Adipocyte (in vitro differentiated cells): Measurements from ENCODE around the gene KRTAP10-9.
"Not testable (repeated sequence)": the region's sequence is repeated elsewhere in the genome, so short reads cannot be mapped to it uniquely, and the experiment has no call there.

ENCODE experiments used
- DNase-seq: peaks from one replicate; pipeline ENCODE4 v3.0.0-alpha.2; 2015; ENCODE audit warnings: low read depth
- H3K27me3 ChIP-seq: replicated peaks from 2 replicates; pipeline ENCODE4 v1.7.0; 2013; ENCODE audit warnings: mild to moderate bottlenecking, low read length, moderate library complexity; ENCODE audit not compliant: control insufficient read depth, insufficient read depth
- H3K36me3 ChIP-seq: 2 replicates; pipeline ENCODE4 v1.7.0; 2013; ENCODE audit warnings: low read length, mild to moderate bottlenecking, moderate library complexity; ENCODE audit not compliant: control insufficient read depth, insufficient read depth, severe bottlenecking
- H3K4me1 ChIP-seq: 2 replicates; pipeline ENCODE4 v1.7.0; 2013; ENCODE audit warnings: mild to moderate bottlenecking, low read length, moderate library complexity; ENCODE audit not compliant: control insufficient read depth, insufficient read depth
- H3K4me3 ChIP-seq: 2 replicates; pipeline ENCODE4 v1.7.0; 2013; ENCODE audit warnings: mild to moderate bottlenecking, low read length, moderate library complexity
- H3K9ac ChIP-seq: 2 replicates; pipeline ENCODE4 v1.7.0; 2013; ENCODE audit warnings: mild to moderate bottlenecking, low read length, moderate library complexity
- H3K9me3 ChIP-seq: 2 replicates; pipeline ENCODE4 v1.7.0; 2013; ENCODE audit warnings: mild to moderate bottlenecking, low read length, moderate library complexity; ENCODE audit not compliant: control insufficient read depth

Gene KRTAP10-9

DNA sequence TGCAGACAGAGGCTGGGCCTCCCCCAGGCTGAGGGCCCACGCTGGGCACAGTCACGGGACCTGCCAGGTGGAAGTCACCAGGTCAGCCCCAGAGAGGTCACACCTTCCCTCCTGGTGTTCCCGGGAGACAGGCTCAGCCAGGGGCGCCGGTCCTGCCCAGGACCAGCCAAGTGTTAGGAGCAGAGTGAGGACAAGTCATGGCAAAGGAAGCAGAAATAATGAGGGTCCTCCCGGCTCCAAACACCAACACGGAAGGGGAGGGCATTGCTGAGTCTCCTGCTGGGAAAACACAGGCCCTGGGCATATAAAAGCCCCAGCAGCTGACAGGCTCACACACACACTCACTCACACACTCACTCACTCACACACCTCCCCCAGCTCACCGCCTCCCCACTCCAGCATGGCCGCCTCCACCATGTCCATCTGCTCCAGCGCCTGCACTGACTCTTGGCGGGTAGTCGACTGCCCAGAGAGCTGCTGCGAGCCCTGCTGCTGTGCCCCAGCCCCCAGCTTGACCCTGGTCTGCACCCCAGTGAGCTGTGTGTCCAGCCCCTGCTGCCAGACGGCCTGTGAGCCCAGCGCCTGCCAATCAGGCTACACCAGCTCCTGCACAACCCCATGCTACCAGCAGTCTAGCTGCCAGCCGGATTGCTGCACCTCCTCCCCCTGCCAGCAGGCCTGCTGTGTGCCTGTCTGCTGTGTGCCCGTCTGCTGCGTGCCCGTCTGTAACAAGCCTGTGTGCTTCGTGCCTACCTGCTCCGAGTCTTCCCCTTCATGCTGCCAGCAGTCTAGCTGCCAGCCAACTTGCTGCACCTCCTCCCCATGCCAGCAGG is 10.3 kb downstream of the KRTAP10-9 start, which contains the start of gene KRTAP10-10:
TSS of gene KRTAP10-10 (plus strand) at position 339 of the 833 bp plus-strand sequence. CDS start at position 401, 62 bp downstream.
- H3K9me3 ChIP-seq = peaks cover 22% of the 10 kb centered on the region
- no peak for DNase-seq
- no peak within 1 kb of the TSS for H3K9ac ChIP-seq
- no peak within 1 kb of the TSS for H3K4me3 ChIP-seq
- no peaks in the 10 kb centered on the region for H3K36me3 ChIP-seq
- H3K4me1 ChIP-seq = no peaks in the 10 kb centered on the region
- no peaks in the 10 kb centered on the region for H3K27me3 ChIP-seq

DNA sequence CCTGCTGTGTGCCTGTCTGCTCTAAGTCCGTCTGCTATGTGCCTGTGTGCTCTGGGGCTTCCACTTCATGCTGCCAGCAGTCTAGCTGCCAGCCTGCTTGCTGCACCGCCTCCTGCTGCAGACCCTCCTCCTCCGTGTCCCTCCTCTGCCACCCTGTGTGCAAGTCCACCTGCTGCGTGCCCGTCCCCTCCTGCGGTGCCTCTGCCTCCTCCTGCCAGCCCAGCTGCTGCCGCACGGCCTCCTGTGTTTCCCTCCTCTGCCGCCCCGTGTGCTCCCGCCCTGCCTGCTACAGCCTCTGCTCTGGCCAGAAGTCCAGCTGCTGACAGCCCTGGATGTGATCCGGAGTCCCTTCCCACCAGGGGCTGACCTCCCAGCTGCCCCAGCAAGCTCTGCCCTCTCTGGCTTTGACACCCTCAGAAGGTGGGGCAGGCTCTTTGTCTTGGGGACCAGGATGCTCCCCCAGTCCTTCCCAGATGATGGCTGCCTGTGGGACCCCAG is 11.0 kb downstream of the KRTAP10-9 start:
- H3K9me3 ChIP-seq = peaks cover 18% of the 10 kb centered on the region
- H3K9ac ChIP-seq, H3K4me3 ChIP-seq, DNase-seq, H3K36me3 ChIP-seq, H3K4me1 ChIP-seq, H3K27me3 ChIP-seq: not testable (repeated sequence)

DNA sequence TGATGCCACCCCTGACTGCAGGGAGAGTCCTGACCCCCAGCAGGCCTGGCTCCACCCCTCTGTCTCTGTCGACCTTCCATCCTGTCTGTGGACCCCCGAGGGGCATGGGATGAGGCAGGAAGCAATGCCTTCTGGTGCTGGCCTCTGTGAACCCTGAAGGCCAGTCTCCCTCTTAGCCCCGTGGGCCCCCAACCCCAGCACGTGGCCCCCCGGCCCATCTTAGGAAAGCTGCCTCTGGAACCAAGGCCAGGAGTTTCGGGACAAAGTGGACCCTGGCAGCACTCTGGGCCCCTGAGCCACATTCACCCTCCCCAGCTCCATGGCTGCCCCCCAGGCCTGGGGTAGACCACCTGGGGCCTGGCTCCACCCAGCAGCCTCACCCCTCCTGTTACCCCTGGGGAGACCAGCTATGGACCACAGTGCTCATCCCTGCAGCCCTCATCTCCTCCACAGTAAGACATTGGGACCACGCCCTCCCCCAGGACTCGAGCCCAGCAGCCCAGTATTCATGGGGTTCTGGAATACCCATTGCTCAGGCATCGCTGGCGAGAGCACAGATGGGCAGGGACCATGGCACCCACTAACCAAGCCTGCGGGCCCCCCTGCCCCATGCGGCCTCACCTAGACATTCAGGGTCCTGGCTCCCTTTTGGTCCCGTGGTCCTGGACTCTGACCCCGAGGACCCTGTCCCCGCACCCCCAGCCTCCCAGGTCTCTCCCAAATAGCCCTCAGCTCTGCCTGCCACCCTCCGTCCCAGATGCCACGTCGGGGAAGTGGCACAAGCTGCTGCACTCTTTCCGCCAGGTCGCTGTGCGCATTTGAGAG is 11.8 kb downstream of the KRTAP10-9 start:
- not testable (repeated sequence) for DNase-seq, H3K9ac ChIP-seq, H3K4me1 ChIP-seq, H3K36me3 ChIP-seq, H3K27me3 ChIP-seq, H3K4me3 ChIP-seq
- peaks cover 18% of the 10 kb centered on the region for H3K9me3 ChIP-seq

DNA sequence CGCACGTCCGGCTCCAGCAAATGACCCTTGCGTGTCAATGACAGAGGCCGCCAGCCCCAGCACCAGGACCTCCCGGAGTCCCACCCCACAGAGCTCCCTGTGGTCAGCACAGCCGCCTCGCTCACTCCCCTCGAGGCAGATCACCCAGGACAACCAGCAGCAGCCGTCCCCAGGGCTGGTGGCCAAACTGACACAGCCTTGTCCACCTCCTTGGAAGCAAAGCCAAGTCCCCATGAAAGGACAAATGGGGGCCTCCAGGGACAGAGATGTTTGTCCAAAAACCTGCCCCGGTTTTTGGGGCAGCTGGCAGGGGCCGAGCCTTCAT is 12.4 kb downstream of the KRTAP10-9 start:
- Histone ChIP-seq H3K9me3 (peaks cover 24% of the 10 kb centered on the region), H3K4me1 (no peaks in the 10 kb centered on the region), H3K27me3 (no peaks in the 10 kb centered on the region), H3K4me3 (no peak overlapping the region), H3K36me3 (no peaks in the 10 kb centered on the region), H3K9ac (no peak overlapping the region)
- no peak for DNase-seq

DNA sequence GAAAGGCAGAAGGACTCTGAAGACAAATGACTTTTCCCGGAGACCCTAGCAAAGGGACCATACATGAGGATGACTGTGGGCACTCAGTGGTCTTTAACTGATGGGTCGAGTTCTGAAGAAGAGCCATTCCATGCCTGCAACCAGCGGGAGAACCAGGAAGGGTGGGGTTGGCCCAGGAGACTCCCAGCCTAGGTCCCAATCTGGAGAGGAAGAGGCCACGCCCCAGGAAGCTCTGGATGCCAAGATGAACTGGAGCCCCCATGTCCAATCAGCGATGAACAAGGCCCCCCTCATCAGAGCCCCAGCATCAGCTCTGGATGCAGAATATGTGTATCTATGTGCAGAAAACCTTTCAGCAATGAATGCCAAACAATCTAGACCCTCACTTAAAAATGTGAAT is 13.9 kb downstream of the KRTAP10-9 start:
- H3K9me3 ChIP-seq = peaks cover 32% of the 10 kb centered on the region
- no peaks in the 10 kb centered on the region for H3K36me3 ChIP-seq
- no peaks in the 10 kb centered on the region for H3K27me3 ChIP-seq
- no peaks in the 10 kb centered on the region for H3K4me1 ChIP-seq
- H3K4me3 ChIP-seq = no peak overlapping the region
- no peak overlapping the region for H3K9ac ChIP-seq
- no peak for DNase-seq

DNA sequence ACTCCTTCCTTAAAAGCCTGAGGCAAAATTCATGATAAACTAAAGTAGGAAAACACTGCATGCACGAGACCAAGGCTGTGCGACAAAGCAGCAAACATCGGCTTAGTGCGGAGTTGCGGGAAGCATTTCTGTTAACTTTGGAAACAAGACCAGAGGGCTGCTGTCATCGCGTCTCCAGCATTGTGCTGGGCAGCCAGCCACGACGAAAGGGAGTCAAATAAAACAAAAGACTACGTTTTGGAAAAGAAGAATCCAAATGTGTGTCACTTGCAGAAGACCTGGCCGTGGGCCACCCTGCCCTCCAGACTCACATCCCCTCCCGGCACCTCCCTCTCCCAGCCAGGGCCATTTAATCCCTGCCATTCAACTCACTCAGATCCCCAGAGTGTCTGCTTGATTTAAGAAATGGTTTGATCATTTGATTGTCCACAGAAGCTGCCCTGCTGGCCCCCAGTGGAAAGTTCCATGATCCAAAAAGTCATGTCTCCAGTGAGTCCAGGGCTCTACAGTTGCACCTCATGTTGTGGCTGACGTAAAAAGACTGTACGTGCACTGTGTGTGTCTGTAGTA is 16.9 kb downstream of the KRTAP10-9 start:
- Histone ChIP-seq H3K9ac (no peak overlapping the region), H3K9me3 (peaks cover 32% of the 10 kb centered on the region), H3K27me3 (no peaks in the 10 kb centered on the region), H3K4me3 (no peak overlapping the region), H3K4me1 (no peaks in the 10 kb centered on the region), H3K36me3 (no peaks in the 10 kb centered on the region)
- DNase-seq = no peak

DNA sequence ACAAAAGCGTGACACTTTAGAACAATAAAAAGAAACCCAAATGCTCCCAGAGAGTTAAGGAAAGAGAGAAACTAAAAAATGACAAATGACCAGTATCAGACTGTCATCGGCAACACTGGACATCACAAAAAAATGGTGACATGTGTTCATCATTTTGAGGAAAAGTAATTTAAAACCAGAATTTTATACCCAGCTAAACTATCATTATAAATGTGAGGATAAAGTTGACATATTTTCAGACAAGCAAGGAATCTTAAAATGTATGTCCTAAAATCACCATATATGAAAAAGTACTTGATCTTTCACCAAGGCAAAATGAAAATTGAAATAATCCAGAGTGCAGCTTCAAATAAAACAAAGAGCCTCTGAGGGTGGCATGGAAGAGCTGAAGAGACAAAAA is 18.0 kb downstream of the KRTAP10-9 start:
- Histone ChIP-seq H3K9ac (no peak overlapping the region), H3K4me1 (no peaks in the 10 kb centered on the region), H3K9me3 (peaks cover 32% of the 10 kb centered on the region), H3K27me3 (no peaks in the 10 kb centered on the region), H3K4me3 (no peak overlapping the region), H3K36me3 (no peaks in the 10 kb centered on the region)
- no peak for DNase-seq

DNA sequence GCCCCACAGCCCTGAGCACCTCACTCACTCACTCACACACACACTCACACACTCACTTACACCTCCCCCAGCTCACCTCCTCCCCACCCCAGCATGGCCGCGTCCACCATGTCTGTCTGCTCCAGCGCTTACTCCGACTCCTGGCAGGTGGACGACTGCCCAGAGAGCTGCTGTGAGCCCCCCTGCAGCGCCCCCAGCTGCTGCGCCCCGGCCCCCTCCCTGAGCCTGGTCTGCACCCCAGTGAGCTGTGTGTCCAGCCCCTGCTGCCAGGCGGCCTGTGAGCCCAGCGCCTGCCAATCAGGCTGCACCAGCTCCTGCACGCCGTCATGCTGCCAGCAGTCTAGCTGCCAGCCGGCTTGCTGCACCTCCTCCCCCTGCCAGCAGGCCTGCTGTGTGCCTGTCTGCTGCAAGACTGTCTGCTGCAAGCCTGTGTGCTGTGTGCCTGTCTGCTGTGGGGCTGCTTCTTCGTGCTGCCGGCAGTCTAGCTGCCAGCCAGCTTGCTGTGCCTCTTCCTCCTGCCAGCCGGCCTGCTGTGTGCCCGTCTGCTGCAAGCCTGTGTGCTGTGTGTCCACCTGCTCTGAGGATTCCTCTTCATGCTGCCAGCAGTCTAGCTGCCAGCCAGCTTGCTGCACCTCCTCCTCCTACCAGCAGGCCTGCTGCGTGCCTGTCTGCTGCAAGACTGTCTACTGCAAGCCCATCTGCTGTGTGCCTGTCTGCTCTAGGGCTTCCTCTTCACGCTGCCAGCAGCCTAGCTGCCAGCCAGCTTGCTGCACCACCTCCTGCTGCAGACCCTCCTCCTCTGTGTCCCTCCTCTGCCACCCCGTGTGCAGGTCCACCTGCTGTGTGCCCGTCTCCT is 19.7 kb downstream of the KRTAP10-9 start, which contains the start of gene KRTAP10-11:
TSS of gene KRTAP10-11 (plus strand) at position 49 of the 856 bp plus-strand sequence. CDS start at position 94, 45 bp downstream.
- not testable (repeated sequence) for H3K36me3 ChIP-seq, H3K4me1 ChIP-seq, H3K9ac ChIP-seq, H3K4me3 ChIP-seq, H3K27me3 ChIP-seq, DNase-seq
- H3K9me3 ChIP-seq = peaks cover 24% of the 10 kb centered on the region

DNA sequence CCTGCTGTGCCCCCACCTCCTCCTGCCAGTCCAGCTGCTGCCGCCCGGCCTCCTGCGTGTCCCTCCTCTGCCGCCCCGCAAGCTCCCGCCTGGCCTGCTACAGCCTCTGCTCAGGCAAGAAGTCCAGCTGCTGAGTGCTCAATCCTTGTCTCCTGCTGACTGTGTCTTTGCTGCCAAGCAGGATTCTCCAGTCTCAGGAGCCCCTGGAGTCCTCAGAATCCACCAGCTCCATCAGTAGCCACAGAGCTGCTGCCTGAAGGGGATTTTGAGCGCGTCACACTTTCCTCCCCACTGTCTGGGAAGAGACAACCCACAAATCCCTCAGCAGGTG is 20.3 kb downstream of the KRTAP10-9 start:
- no peaks in the 10 kb centered on the region for H3K4me1 ChIP-seq
- no peaks in the 10 kb centered on the region for H3K36me3 ChIP-seq
- no peak for DNase-seq
- no peak overlapping the region for H3K9ac ChIP-seq
- no peak overlapping the region for H3K4me3 ChIP-seq
- H3K27me3 ChIP-seq = no peaks in the 10 kb centered on the region
- H3K9me3 ChIP-seq = peaks cover 22% of the 10 kb centered on the region

DNA sequence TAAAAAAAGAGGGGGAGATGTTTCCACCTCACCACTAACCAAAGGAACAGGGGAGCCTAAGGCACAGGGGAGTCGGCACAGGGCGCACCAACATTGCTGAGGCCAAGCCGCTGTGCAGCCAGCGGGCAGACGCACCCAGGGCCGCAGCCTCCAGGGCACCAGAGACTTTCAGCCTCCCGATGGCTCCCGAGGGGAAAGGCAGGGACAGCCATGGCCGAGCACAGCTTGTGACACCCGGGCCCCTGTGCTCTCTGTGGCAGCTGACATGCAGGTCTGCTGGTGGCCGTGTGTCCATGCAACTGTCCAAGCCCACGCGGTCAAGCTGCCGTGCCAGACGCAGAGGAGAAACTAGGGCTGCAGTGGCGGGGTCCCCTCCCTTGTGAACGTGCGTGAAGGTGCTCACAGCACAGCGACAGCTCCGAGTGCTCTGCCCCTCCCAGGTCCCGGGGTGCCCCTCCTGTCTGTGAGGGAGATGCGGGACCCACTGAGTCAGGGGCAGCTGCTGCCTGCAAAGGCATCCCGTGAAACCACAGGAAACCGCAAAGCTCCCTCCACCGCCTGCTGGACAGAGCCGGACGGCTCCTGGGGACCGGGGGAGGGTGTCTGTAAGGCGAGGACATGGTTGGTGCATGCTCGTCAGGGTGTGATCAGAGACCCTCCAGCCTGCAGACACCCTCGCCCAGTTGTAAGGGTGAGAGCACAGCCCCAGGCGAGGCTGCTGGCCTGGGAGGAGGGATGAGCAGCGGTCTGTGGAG is 21.8 kb downstream of the KRTAP10-9 start:
- H3K9ac ChIP-seq = no peak overlapping the region
- no peak overlapping the region for H3K4me3 ChIP-seq
- no peak for DNase-seq
- no peaks in the 10 kb centered on the region for H3K27me3 ChIP-seq
- peaks cover 14% of the 10 kb centered on the region for H3K9me3 ChIP-seq
- H3K4me1 ChIP-seq = no peaks in the 10 kb centered on the region
- H3K36me3 ChIP-seq = no peaks in the 10 kb centered on the region
